Tibial nerve (tissue), 3 donors: ENCODE measurements around the gene PRRG1.

Experiments used
- POLR2A ChIP-seq, 2 donors: fragments of 450-650 bp; IDR thresholded peaks; one replicate each; pipeline ENCODE4 v1.6.1; 2017; ENCODE audit warnings: antibody characterized with exemption in 2 of 2, mild to moderate bottlenecking in 2 of 2, moderate library complexity in 2 of 2
- TF ChIP-seq, protein P1 (sequence below), 5 experiments: fragments of 200-600 bp in 3 of 5; fragments of 450-650 bp in 2 of 5; sonication (generic) in 3 of 5; IDR thresholded peaks; one replicate each; pipeline ENCODE4 v1.5.1; 2016 to 2019; ENCODE audit warnings: antibody characterized with exemption in 5 of 5, mild to moderate bottlenecking in 3 of 5, moderate library complexity in 2 of 5

DNA sequence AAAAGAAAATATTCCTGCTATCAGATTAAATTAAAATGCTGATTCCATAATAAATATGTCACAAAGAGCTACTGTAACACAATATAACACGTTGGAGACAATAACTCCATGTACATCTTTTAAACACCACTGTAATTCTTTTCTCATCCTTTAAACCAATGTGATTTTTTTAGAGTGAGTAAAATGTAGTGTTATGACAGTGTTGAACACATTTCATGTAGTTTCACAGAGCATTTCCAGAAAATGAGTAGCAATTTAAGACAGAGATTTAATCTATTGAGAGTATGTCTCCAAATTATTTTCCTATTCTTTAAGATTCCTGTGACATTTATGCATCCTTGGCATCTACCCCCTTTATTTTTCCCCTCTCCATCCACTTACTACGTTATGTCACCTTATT, 17.1 kb upstream of the PRRG1 start:
- TF ChIP-seq POLR2A (IDR thresholded peaks at IDR 0.05) = no peak
- TF ChIP-seq, protein P1, sequence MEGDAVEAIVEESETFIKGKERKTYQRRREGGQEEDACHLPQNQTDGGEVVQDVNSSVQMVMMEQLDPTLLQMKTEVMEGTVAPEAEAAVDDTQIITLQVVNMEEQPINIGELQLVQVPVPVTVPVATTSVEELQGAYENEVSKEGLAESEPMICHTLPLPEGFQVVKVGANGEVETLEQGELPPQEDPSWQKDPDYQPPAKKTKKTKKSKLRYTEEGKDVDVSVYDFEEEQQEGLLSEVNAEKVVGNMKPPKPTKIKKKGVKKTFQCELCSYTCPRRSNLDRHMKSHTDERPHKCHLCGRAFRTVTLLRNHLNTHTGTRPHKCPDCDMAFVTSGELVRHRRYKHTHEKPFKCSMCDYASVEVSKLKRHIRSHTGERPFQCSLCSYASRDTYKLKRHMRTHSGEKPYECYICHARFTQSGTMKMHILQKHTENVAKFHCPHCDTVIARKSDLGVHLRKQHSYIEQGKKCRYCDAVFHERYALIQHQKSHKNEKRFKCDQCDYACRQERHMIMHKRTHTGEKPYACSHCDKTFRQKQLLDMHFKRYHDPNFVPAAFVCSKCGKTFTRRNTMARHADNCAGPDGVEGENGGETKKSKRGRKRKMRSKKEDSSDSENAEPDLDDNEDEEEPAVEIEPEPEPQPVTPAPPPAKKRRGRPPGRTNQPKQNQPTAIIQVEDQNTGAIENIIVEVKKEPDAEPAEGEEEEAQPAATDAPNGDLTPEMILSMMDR (IDR thresholded peaks at IDR 0.05) = no peak
